ENCODE measurements around the gene TBC1D19.

GRCh38 chr4:26741491-26741871, 157.6 kb downstream of the TBC1D19 start:
- TF ChIP-seq EZH2 (IDR thresholded peaks at IDR 0.05; ENCODE audit: borderline replicate concordance, insufficient read depth, low read depth, low read length, poor library complexity, severe bottlenecking) (no peak), CTCF (IDR thresholded peaks at IDR 0.05) (no peak)
